Gastroesophageal sphincter (tissue), 4 donors: ENCODE measurements around the gene TDRD9. TPM values are rescaled to one million over a fixed set of nuclear protein-coding genes. Genes with fewer than 3 reads are reported as not detected.

Experiments
- ATAC-seq: fragments of 150-250 bp; one replicate; pipeline ENCODE4 v1.9.1; 2016; ENCODE audit warnings: mild to moderate bottlenecking, moderate library complexity
- H3K27ac ChIP-seq, 4 donors: fragments of 200-600 bp; sonication (generic) in 3 of 4; 1 replicate in 3 of 4; 2 replicates in 1 of 4; pipeline ENCODE4 v1.5.1; 2016 to 2019
- H3K27me3 ChIP-seq: fragments of 200-600 bp; sonication (generic); one replicate; pipeline ENCODE4 v1.5.1; 2019
- H3K36me3 ChIP-seq, 2 donors: fragments of 200-600 bp; sonication (generic); one replicate each; pipeline ENCODE4 v1.5.1; 2019; ENCODE audit warnings: control low read depth in 1 of 2
- H3K4me1 ChIP-seq, 3 donors: fragments of 200-600 bp; sonication (generic); 1 replicate in 2 of 3; 2 replicates in 1 of 3; pipeline ENCODE4 v1.5.1; 2016 to 2019; ENCODE audit warnings: control low read depth in 2 of 3
- H3K4me3 ChIP-seq, 2 donors: fragments of 200-600 bp; sonication (generic); one replicate each; pipeline ENCODE4 v1.5.1; 2019; ENCODE audit warnings: mild to moderate bottlenecking in 1 of 2, moderate library complexity in 1 of 2
- H3K9me3 ChIP-seq, 3 donors: fragments of 200-600 bp; sonication (generic); one replicate each; pipeline ENCODE4 v1.5.1; 2017 to 2019; ENCODE audit warnings: control low read depth in 2 of 3
- CTCF ChIP-seq, 4 experiments: fragments of 200-600 bp in 2 of 4; fragments of 450-650 bp in 2 of 4; sonication (generic) in 1 of 4; IDR thresholded peaks; one replicate each; pipeline ENCODE4 v1.5.1; 2017 to 2019; ENCODE audit warnings: antibody characterized with exemption in 4 of 4, mild to moderate bottlenecking in 2 of 4, moderate library complexity in 2 of 4
- EP300 ChIP-seq: sonication (generic); formaldehyde crosslinking; IDR thresholded peaks from one replicate; pipeline ENCODE4 v1.6.1; 2017; ENCODE audit warnings: antibody characterized with exemption, mild to moderate bottlenecking
- POLR2A ChIP-seq, 2 donors: fragments of 450-650 bp; IDR thresholded peaks; one replicate each; pipeline ENCODE4 v1.6.1; 2017; ENCODE audit warnings: antibody characterized with exemption in 2 of 2, mild to moderate bottlenecking in 2 of 2, moderate library complexity in 1 of 2
- POLR2AphosphoS5 ChIP-seq: sonication (generic); formaldehyde crosslinking; IDR thresholded peaks from one replicate; pipeline ENCODE4 v1.6.1; 2017; ENCODE audit warnings: antibody characterized with exemption
- WGBS, 2 donors: methylation state at CpG; one replicate each; pipeline ENCODE4 v1.1.5; 2018; ENCODE audit warnings: low coverage in 1 of 2; 5-methylcytosine and 5-hydroxymethylcytosine counted together
- total RNA-seq, 4 donors: library from RNA; depleted of rRNA; stranded (reverse); fragments of >200 nt; gene quantifications; one replicate each; pipeline ENCODE4 v1.1.0, GENCODE V29; 2016

TDRD9 gene
- total RNA-seq, 4 donors from 2014 or later: 1.6 to 5.4 (median 2.3) TPM

GRCh38 chr14:104051092-104051813 lies 123.0 kb downstream of the TDRD9 start:
- Histone ChIP-seq H3K4me1 (peaks cover 0 to 7% (median 0%) of the 10 kb centered on the region in 3 donors), H3K36me3 (no peaks in the 10 kb centered on the region), H3K27me3 (peaks cover 10% of the 10 kb centered on the region), H3K9me3 (no peaks in the 10 kb centered on the region), H3K4me3 (no peak overlapping the region), H3K27ac (no peak overlapping the region)
- 83 to 85% methylated on average over 3 to 5 of the region's 5 CpGs for WGBS, 2 donors
- no peak for ATAC-seq
- no peak for TF ChIP-seq EP300
- TF ChIP-seq POLR2A (IDR thresholded peaks at IDR 0.05): no peak
- TF ChIP-seq POLR2AphosphoS5: no peak
- no peak for TF ChIP-seq CTCF (IDR thresholded peaks at IDR 0.05)

- no peak for TF ChIP-seq EP300
- no peak for TF ChIP-seq POLR2A (IDR thresholded peaks at IDR 0.05)
- TF ChIP-seq CTCF (IDR thresholded peaks at IDR 0.05): no peak
- TF ChIP-seq POLR2AphosphoS5: no peak
- 70 to 91% methylated on average over 2 to 8 of the region's 16 CpGs for WGBS, 2 donors
- ATAC-seq: no peak
- Histone ChIP-seq H3K4me3 (no peak overlapping the region), H3K4me1 (no peaks in the 10 kb centered on the region), H3K9me3 (no peaks in the 10 kb centered on the region), H3K27me3 (peaks cover 10% of the 10 kb centered on the region), H3K27ac (no peak overlapping the region), H3K36me3 (no peaks in the 10 kb centered on the region)
Observed at GRCh38 chr14:104054222-104054905, 126.1 kb downstream of the TDRD9 start.

GRCh38 chr14:104062281-104062680 lies 134.0 kb downstream of the TDRD9 start:
- WGBS, 2 donors: 92 to 100% methylated on average over 1 of the region's 1 CpG
- no peaks in the 10 kb centered on the region for H3K36me3 ChIP-seq
- H3K27me3 ChIP-seq: peaks cover 29% of the 10 kb centered on the region
- no peak for TF ChIP-seq EP300
- TF ChIP-seq POLR2AphosphoS5: no peak
- no peak for TF ChIP-seq CTCF (IDR thresholded peaks at IDR 0.05)
- no peak for TF ChIP-seq POLR2A (IDR thresholded peaks at IDR 0.05)
- no peak for ATAC-seq
- H3K4me1 ChIP-seq: no peaks in the 10 kb centered on the region
- no peak overlapping the region for H3K27ac ChIP-seq
- peaks cover 0 to 19% (median 0%) of the 10 kb centered on the region in 3 donors for H3K9me3 ChIP-seq
- no peak overlapping the region for H3K4me3 ChIP-seq

GRCh38 chr14:104064003-104064402 lies 135.7 kb downstream of the TDRD9 start:
- Histone ChIP-seq H3K4me3 (no peak overlapping the region), H3K9me3 (peaks cover 0 to 27% (median 0%) of the 10 kb centered on the region in 3 donors)
- 87 to 91% methylated on average over 7 to 9 of the region's 10 CpGs for WGBS, 2 donors

More at GRCh38 chr14:104064003-104064402, 135.7 kb downstream of the TDRD9 start:
- Histone ChIP-seq H3K4me1 (no peaks in the 10 kb centered on the region), H3K36me3 (no peaks in the 10 kb centered on the region), H3K27me3 (peaks cover 42% of the 10 kb centered on the region), H3K27ac (no peak overlapping the region)
- TF ChIP-seq EP300 (no peak), CTCF (IDR thresholded peaks at IDR 0.05) (no peak), POLR2A (IDR thresholded peaks at IDR 0.05) (no peak), POLR2AphosphoS5 (no peak)
- no peak for ATAC-seq
